NCI-H345 treated with DMSO at 0.1 percent for 48 hours (cell line): ENCODE results near the gene CHMP3.
"Not testable (repeated sequence)": the region's sequence is repeated elsewhere in the genome, so short reads cannot be mapped to it uniquely, and the experiment has no call there.

Experiments used
- DNase-seq: peaks from one replicate; lab custom pipeline; 2025; ENCODE audit not compliant: unreplicated experiment; lab: John Stamatoyannopoulos, UW

The CHMP3 gene

DNA sequence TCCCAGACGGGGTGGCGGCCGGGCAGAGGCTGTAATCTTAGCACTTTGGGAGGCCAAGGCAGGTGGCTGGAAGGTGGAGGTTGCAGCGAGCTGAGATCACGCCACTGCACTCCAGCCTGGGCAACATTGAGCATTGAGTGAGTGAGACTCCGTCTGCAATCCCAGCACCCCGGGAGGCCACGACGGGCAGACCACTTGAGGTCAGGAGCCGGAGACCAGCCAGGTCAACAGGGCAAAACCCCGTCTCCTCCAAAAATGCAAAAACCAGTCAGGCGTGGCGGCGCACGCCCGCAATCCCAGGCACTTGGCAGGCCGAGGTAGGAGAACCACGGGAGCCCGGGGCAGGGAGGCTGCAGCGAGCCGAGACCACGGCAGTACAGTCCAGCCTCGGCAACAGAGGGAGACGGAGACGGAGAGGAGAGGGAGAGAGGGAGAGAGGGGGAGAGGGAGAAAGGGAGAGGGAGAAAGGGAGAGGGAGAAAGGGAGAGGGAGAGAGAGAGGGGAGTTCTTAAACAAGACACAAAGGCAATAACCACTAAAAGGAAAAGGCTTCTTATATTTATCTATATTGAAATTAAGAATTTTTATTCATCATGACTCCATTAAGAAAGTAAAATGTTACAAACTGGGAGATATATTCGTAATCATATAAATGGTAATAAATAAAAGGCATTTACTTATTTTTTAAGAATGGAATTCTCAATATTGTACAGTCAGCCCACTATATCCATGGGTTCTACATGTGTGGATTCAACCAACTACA lies 13.1 kb downstream of the CHMP3 start:
- DNase-seq: not testable (repeated sequence)

DNA sequence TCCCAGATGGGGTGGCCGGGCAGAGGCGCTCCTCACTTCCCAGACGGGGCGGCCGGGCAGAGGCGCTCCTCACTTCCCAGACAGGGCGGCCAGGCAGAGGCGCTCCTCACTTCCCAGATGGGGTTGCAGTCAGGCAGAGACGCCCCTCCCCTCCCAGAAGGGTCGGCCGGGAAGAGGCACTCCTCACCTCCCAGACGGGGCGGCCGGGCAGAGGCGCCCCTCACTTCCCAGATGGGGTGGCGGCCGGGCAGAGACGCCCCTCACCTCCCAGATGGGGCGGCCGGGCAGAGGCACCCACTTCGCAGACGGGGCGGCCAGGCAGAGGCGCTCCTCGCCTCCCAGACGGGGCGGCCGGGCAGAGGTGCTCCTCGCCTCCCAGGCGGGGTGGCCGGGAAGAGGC lies 13.8 kb downstream of the CHMP3 start:
- DNase-seq: not testable (repeated sequence)

DNA sequence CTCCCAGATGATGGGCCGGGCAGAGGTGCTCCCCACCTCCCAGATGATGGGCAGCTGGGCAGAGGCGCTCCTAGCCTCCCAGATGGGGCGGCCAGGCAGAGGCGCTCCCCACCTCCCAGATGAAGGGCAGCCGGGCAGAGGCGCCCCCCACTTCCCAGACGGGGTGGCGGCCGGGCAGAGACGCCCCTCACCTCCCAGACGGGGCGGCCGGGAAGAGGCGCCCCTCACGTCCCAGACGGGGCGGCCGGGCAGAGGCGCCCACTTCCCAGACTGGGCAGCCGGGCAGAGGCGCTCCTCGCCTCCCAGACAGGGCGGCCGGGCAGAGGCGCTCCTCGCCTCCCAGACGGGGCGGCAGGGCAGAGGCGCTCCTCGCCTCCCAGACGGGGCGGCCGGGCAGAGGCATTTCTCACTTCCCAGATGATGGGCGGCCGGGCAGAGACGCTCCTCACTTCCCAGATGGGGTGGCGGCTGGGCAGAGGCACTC lies 14.3 kb downstream of the CHMP3 start:
- not testable (repeated sequence) for DNase-seq

- not testable (repeated sequence) for DNase-seq
Measured at GRCh38 chr2:86548165-86548912, 14.9 kb downstream of the CHMP3 start.

- not testable (repeated sequence) for DNase-seq
Measured at GRCh38 chr2:86545296-86545924, 17.8 kb downstream of the CHMP3 start.

DNA sequence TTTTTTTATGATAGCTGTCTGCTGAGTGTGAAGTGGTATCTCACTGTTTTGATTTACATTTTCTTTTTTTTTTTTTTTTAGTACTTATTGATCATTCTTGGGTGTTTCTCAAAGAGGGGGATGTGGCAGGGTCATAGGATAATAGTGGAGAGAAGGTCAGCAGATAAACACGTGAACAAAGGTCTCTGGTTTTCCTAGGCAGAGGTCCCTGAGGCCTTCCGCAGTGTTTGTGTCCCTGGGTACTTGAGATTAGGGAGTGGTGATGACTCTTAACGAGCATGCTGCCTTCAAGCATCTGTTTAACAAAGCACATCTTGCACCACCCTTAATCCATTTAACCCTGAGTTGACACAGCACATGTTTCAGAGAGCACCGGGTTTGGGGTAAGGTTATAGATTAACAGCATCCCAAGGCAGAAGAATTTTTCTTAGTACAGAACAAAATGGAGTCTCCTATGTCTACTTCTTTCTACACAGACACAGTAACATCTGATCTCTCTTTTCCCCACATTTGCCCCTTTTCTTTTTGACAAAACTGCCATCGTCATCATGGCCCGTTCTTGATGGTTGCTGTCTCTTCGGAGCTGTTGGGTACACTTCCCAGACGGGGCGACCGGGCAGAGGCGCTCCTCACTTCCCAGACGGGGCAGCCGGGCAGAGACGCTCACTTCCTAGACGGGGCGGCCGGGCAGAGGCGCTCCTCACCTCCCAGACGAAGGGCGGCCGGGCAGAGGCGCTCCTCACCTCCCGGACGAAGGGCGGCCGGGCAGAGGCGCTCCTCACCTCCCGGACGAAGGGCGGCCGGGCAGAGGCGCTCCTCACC lies 18.8 kb downstream of the CHMP3 start:
- not testable (repeated sequence) for DNase-seq

- no peak for DNase-seq
Measured at GRCh38 chr2:86543793-86544192, 19.4 kb downstream of the CHMP3 start.

DNA sequence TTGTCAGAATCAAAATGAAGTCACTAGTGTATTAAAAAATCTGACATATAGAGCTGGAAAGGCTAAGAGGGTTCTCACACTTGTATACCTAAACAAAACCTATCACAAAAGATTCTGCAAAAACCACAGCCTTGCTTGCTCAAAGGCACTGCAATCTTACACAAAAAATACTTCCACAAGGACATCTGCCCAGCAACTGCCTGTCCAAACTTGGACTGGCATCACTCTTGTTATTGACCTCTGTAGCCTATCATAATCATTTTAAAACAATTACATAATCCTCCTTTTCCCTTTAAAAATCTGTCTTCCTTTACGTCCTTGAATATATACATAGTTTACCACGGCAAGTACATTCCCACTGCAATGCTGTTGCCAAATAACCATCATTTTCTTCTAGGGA lies 19.9 kb downstream of the CHMP3 start:
- DNase-seq: no peak

DNA sequence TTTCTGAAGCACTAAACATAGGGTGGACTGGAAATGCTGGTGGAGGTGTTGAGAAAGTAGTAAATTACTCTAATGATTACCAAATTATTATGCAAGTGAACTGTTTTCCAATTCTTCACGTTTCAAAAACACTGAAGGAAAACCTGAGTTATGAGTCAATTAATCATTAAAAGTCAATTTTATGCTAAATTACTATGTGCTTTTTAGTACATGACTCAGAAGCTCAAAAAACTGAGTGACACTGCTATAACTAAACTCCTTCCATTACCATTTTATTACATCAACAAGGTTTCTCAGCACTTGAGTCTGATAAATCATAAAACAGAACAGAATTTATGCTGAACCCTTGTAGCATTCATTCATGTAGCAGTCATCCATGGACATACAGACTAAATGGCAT lies 20.4 kb downstream of the CHMP3 start:
- DNase-seq: no peak

DNA sequence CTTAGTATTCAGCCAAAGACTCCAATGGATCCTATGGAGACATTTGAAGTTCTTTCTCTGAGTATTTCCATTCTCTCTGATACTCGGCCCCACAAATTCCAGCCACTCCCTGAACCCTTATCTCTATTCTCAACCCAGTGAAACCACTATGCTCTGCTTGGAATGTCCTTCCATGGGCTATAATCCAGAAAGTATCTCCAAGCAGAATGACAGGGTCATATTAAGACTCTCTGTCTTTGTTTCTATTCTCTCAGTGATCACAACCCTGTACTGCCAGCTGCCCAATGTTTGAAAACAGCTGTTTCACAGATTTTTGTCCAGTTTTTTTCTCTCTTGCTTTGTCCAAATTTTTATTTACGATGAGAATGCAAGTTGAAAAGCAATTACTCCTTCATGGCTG lies 21.9 kb downstream of the CHMP3 start:
- DNase-seq: no peak

- no peak for DNase-seq
Measured at GRCh38 chr2:86533589-86533988, 29.7 kb downstream of the CHMP3 start.

- no peak for DNase-seq
Measured at GRCh38 chr2:86525421-86526340, 37.6 kb downstream of the CHMP3 start.

DNA sequence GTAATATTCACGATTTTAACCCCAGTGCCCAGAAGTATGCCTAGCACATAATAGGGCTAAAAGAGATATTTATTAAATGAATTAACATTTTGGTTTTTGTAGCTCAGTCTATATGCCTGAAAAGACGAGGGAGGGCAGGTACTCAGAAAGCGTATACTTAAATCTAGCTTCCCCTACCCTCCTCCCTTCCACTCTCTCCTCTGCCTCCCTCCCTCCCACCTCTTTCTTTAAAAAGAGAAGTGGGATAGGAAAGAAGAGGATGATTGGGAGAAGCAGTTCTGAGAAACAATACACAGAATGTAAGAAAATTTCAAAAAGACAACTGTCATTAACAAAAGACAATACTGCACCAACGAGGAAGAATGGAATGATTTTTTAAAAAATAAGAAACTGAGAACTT lies 39.8 kb downstream of the CHMP3 start:
- DNase-seq: no peak

DNA sequence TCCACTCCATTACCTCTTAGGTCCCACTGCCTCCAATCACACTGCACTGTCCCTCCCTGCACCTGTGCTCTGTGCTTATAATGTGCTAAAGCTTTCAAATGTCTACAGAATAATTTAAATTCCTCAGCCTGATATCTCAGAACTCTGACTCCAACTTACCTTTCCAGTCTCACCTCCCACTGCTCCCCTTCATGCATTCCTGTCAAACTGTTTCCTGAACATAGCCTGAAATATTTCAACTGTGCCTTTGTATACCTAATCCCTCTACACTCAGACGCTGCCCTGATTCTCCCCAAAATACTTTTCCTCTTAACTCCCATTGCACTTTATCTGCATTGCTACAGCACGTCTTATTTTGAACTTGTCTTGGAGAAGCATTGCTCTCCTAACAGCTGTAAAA lies 40.5 kb downstream of the CHMP3 start:
- DNase-seq: no peak

- DNase-seq: no peak
Measured at GRCh38 chr2:86521922-86522321, 41.3 kb downstream of the CHMP3 start.

GRCh38 chr2:86520153-86520552 lies 43.1 kb downstream of the CHMP3 start:
- DNase-seq: no peak

GRCh38 chr2:86519349-86519748 lies 43.9 kb downstream of the CHMP3 start:
- no peak for DNase-seq

DNA sequence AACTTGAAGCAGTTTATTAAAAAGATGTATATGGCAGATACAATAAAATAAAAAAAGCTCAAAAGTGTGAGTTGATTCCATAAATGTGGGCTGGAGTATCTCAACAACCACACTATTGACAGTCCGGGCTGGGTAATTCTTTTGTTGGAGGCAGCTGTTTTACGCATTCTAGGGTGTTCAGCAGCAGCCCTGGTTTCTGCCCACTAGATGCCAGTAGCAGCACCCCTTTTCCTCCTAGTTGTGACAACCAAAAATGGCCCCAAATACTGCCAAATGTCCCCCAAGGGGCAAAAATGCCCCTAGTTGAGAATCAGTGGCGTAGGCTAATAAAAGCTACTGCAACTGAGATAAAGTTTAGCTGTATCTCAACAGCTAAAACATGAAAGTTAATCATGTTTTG lies 44.8 kb downstream of the CHMP3 start:
- DNase-seq: no peak

- no peak for DNase-seq
Measured at GRCh38 chr2:86513948-86514660, 49.1 kb downstream of the CHMP3 start.
